Fibroblast of mammary gland (primary cell): ENCODE results near the gene FAHD2A.
"Not testable (repeated sequence)": the region's sequence is repeated elsewhere in the genome, so short reads cannot be mapped to it uniquely, and the experiment has no call there.

ENCODE experiments used
- DNase-seq: peaks from one replicate; pipeline ENCODE4 v3.0.0-alpha.2; 2010; ENCODE audit warnings: low read depth
- H3K4me3 ChIP-seq: 2 replicates; pipeline ENCODE4 v1.5.1; 2011; ENCODE audit warnings: low read depth, mild to moderate bottlenecking, low read length, moderate library complexity; ENCODE audit not compliant: control insufficient read depth
- TF ChIP-seq, protein P1 (sequence below): conservative IDR thresholded peaks from 2 replicates; pipeline ENCODE4 v1.5.1; 2011; ENCODE audit warnings: low read depth, low read length, inconsistent platforms; ENCODE audit not compliant: control insufficient read depth, insufficient read depth

Gene FAHD2A

DNA sequence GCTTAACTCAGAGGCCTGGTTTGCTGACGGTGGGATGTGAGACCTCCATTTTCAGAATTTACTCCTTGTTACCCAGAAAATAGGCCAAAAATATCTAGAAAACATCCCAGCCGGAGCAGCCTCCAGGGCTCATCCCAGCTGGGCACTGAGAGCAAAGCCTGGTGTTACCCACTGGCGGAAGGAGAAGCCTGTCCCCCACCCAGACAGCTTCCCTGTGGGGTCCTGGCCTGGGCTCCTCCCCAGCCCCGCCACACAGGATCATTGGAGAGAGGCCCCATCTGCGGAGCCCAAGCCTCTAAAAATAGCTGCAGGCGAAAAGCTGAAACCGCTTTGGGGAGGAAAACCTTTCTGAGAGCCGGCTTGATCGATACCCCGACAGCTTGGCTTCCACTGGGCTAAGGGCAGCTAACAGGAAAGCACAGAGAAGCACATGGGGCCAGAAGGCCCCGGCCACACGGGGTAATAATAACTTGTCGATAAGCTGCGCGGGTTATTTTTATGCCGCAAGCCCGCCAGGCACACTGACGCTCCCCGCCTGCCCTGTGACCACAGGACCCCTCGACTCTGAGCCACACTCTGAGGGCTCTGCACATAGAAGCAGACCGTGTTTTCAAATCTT, 26.9 kb upstream of the FAHD2A start:
- TF ChIP-seq, protein P1, sequence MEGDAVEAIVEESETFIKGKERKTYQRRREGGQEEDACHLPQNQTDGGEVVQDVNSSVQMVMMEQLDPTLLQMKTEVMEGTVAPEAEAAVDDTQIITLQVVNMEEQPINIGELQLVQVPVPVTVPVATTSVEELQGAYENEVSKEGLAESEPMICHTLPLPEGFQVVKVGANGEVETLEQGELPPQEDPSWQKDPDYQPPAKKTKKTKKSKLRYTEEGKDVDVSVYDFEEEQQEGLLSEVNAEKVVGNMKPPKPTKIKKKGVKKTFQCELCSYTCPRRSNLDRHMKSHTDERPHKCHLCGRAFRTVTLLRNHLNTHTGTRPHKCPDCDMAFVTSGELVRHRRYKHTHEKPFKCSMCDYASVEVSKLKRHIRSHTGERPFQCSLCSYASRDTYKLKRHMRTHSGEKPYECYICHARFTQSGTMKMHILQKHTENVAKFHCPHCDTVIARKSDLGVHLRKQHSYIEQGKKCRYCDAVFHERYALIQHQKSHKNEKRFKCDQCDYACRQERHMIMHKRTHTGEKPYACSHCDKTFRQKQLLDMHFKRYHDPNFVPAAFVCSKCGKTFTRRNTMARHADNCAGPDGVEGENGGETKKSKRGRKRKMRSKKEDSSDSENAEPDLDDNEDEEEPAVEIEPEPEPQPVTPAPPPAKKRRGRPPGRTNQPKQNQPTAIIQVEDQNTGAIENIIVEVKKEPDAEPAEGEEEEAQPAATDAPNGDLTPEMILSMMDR, result no peak
- no peak overlapping the region for H3K4me3 ChIP-seq
- no peak for DNase-seq

DNA sequence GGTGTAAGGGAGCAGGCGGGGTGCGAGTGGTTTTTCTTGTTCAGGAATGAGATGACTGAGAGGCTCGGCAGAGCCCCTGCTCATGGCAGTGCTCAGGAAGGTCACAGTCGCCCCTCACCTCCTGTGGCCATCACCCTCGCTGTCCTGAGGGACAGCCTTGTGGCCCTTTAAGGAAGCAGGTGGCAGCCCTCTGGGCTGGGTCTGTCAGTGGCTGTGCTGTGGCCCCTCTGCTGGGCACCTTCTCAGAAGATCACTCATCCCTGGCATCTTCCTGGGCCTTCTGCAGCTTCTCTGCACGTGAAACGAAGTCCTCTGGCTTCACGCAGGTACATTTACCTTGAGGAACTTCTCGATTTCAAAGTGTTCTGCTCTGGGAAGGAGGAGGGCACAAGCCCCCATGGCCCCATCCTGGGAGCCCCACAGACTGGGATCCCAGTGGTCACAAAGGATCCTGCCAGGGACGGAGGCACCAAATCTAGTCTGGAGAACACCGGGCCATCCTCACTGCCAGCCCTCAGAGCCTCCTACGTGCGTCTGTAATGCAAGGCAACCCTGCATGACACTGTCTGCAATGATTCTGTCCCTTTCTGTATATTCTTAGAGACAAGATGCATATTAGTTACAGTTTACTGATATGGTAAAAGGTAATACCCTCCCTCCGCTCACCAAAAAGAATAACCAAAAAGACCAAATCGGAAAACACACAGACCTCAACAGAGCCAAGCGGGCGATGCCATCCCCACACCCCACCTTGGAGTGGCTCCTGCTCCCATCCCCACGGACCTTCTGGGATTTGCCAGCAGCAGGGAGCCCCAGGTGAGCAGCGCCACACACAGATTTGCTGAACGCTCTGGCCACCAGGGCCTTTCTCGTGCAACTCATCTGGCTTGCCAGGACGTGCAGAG, 25.9 kb upstream of the FAHD2A start:
- H3K4me3 ChIP-seq, result no peak overlapping the region
- TF ChIP-seq, protein P1, result no peak
- DNase-seq, result no peak

DNA sequence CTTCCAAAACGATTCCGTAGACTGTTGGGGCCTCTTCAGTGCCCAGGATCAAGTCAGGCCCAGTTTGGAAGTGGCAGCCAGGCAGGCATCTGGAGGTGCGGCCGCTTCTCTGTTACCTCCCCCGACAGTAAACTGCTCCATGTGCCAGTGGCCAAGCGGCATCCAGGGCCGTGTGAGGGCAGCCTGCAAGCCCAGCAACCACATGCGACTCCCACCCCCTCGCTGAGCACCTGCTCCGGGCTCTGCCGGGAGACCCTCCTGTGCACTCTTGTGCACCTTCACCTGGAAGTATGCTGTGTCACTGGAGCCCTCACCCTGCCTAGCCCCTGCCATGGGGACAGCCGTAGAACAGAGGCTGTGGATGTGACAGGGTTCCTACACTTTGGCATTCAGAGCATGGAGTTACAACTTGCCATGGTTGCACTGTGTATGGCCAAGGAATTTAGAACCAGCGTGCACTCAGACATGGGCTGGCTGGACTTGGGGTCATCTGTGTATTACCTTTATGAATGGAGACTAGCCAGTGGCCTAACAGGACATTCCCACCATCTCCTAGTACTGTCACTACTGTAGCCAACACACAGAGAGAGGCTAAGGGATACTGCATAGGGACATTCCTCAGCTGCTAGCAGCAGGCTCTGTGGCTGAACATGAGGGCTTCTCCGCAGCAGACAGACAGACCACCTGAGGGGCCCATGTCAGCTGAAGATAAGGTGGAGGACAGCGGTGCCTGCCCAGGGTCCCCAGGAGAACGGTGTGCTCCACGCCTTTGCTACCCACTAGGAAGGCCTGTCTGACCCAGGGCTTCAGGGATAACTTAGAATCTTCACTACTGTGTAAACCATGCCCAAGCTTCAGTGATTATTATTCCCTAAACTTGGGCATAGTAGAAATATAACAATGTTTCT, 25.0 kb upstream of the FAHD2A start:
- no peak for DNase-seq
- no peak overlapping the region for H3K4me3 ChIP-seq
- TF ChIP-seq, protein P1, result no peak

DNA sequence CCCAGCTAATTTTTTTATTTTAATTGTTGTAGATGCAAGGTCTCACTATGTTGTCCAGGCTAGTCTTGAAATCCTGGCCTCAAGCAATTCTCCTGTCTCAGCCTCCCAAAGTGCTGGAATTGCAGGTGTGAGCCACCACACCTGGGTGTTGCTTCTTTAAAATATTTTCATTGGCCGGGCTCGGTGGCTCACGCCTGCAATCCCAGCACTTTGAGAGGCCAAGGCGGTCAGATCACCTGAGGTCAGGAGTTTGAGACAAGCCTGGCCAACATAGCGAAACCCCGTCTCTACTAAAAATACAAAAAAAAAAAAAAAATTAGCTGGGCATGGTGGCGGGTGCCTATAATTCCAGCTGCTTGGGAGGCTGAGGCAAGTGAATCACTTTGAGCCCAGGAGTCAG, 24.2 kb upstream of the FAHD2A start:
- DNase-seq, result not testable (repeated sequence)

DNA sequence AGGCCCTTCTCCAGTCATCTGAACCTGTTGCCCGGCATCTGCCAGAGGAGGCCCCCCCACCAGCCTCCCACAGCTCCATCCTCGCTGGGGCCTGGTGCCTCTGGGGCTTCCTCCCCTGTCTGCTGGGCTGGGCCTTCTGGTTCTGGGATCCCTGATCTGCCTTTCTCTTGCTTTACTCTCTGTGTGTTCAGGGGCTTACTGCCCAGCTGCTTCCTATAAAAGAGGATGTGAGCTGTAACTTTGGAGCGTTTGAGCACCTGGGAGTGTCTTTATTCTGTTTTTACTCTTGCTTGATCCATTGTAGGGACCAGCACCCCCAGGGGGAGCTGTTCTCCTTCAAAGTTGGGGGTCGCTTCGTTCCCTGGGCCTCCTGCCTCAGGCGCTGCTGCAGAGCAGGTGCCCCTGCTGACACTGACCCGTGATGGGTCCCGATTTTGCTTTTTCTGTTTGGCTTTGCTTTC, 23.1 kb upstream of the FAHD2A start:
- TF ChIP-seq, protein P1, result peak; percentile 26
- H3K4me3 ChIP-seq, result no peak overlapping the region
- no peak for DNase-seq

More for the DNA sequence above, 24.2 kb upstream of the FAHD2A start:
- not testable (repeated sequence) for H3K4me3 ChIP-seq

DNA sequence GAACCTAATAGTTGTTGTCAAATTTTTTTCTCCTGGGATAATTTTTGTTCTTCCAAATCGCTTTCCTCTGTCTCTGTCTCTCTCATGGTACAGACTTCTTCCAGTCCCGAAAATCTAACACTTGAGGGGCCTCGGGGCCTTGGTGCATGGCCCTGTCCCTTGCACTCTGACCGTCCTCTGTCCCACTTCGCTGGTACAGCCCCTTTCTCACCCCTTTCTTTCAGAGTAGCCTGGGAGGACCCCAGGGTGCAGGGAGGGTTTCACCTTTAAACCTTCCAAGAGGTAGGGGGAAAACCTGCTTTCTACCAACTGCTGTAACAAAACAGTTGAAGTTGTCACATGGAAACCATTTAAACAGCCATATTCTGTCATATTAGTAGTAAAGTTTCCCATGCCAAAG, 22.2 kb upstream of the FAHD2A start:
- DNase-seq, result no peak
- TF ChIP-seq, protein P1, result no peak
- no peak overlapping the region for H3K4me3 ChIP-seq
